ENCODE measurements around the gene TMX3.

The TMX3 gene

GRCh38 chr18:68707646-68708045, 7.3 kb downstream of the TMX3 start:
- no peak for DNase-seq

- no peak for DNase-seq
Measured at GRCh38 chr18:68705119-68705518, 9.8 kb downstream of the TMX3 start.

- no peak for DNase-seq
Measured at GRCh38 chr18:68703326-68703725, 11.6 kb downstream of the TMX3 start.

- no peak for DNase-seq
Measured at GRCh38 chr18:68701353-68701752, 13.6 kb downstream of the TMX3 start.

- no peak for DNase-seq
Measured at GRCh38 chr18:68699043-68699442, 15.9 kb downstream of the TMX3 start.

- no peak for DNase-seq
Measured at GRCh38 chr18:68696937-68697336, 18.0 kb downstream of the TMX3 start.

- no peak for DNase-seq
Measured at GRCh38 chr18:68694316-68694715, 20.6 kb downstream of the TMX3 start.

- DNase-seq = no peak
Measured at GRCh38 chr18:68693091-68693815, 21.7 kb downstream of the TMX3 start.

GRCh38 chr18:68679528-68679927, 35.4 kb downstream of the TMX3 start:
- no peak for DNase-seq

GRCh38 chr18:68676913-68677312, 38.0 kb downstream of the TMX3 start:
- DNase-seq = no peak

GRCh38 chr18:68667121-68667520, 47.8 kb downstream of the TMX3 start:
- no peak for DNase-seq

- no peak for DNase-seq
Measured at GRCh38 chr18:68666381-68666780, 48.5 kb downstream of the TMX3 start.

GRCh38 chr18:68665628-68666027, 49.3 kb downstream of the TMX3 start:
- DNase-seq = no peak

GRCh38 chr18:68662754-68663153, 52.2 kb downstream of the TMX3 start:
- DNase-seq = no peak

- DNase-seq = peak; percentile 68
Measured at GRCh38 chr18:68660354-68661183, 54.3 kb downstream of the TMX3 start.

GRCh38 chr18:68648191-68648590, 66.7 kb downstream of the TMX3 start:
- no peak for DNase-seq

GRCh38 chr18:68642003-68642402, 72.9 kb downstream of the TMX3 start:
- no peak for DNase-seq

- DNase-seq = no peak
Measured at GRCh38 chr18:68640861-68641260, 74.0 kb downstream of the TMX3 start.

GRCh38 chr18:68638613-68639012, 76.3 kb downstream of the TMX3 start:
- no peak for DNase-seq

- DNase-seq = no peak
Measured at GRCh38 chr18:68627812-68628211, 87.1 kb downstream of the TMX3 start.
